H1 (cell line): ENCODE data around the gene NDUFAF7. TPM values are rescaled to one million over a fixed set of nuclear protein-coding genes. Genes with fewer than 3 reads are reported as not detected.

Source experiments
- CTCF ChIA-PET: fragments of 300-600 bp; sonication (Branson Sonifier 250); formaldehyde crosslinking; loops from one replicate; lab custom pipeline; 2021; ENCODE audit not compliant: partially characterized antibody; lab: Charles Lee
- POLR2A ChIA-PET: fragments of 300-600 bp; sonication (Branson Sonifier 250); formaldehyde crosslinking; loops from one replicate; lab custom pipeline; 2021; ENCODE audit warnings: inconsistent platforms; ENCODE audit not compliant: partially characterized antibody; lab: Charles Lee
- DNase-seq, 2 experiments: peaks; one replicate each; pipeline versions ENCODE4 v3.0.0 to v3.0.0-alpha.2; 2010 to 2022; ENCODE audit warnings: low spot score in 2 of 2, low read depth in 1 of 2, mixed read lengths in 1 of 2
- FAIRE-seq: peaks from 2 replicates; lab custom pipeline; 2011; peaks lifted over from hg19 to GRCh38; lab: Jason Lieb, UNC
- H2AFZ ChIP-seq: 2 replicates; pipeline ENCODE4 v1.8.1; 2012; ENCODE audit warnings: low read length, inconsistent platforms
- H2AK5ac ChIP-seq: 2 replicates; pipeline ENCODE4 v1.6.1; 2013; ENCODE audit warnings: low read depth, low read length
- H2BK120ac ChIP-seq: replicated peaks from 2 replicates; pipeline ENCODE3; 2013; ENCODE audit warnings: low read depth, low read length, inconsistent platforms
- H2BK12ac ChIP-seq: 2 replicates; pipeline ENCODE4 v1.6.1; 2013; ENCODE audit warnings: low read depth, low read length
- H2BK15ac ChIP-seq: 2 replicates; pipeline ENCODE4 v1.6.1; 2013; ENCODE audit warnings: low read length
- H2BK20ac ChIP-seq: 2 replicates; pipeline ENCODE4 v1.6.1; 2013; ENCODE audit warnings: low read length
- H2BK5ac ChIP-seq: 2 replicates; pipeline ENCODE4 v1.6.1; 2013; ENCODE audit warnings: low read depth, low read length
- H3K14ac ChIP-seq: 2 replicates; pipeline ENCODE4 v1.6.1; 2013; ENCODE audit warnings: inconsistent platforms; ENCODE audit not compliant: insufficient read length
- H3K18ac ChIP-seq: 2 replicates; pipeline ENCODE4 v1.6.1; 2013; ENCODE audit warnings: low read length; ENCODE audit errors: extremely low read depth
- H3K23ac ChIP-seq: 2 replicates; pipeline ENCODE4 v1.6.1; 2013; ENCODE audit warnings: inconsistent platforms; ENCODE audit not compliant: insufficient read length
- H3K23me2 ChIP-seq: 2 replicates; pipeline ENCODE4 v1.6.1; 2013; ENCODE audit warnings: low read depth, low read length
- H3K27ac ChIP-seq: 2 replicates; pipeline ENCODE4 v1.6.1; 2011; ENCODE audit warnings: low read depth, low read length, inconsistent platforms
- H3K27me3 ChIP-seq, 4 experiments: replicated peaks in 1 of 4; 1 replicate in 1 of 4; 2 replicates in 3 of 4; pipeline versions ENCODE4 v1.6.1 to v1.8.1; 2011 to 2013; ENCODE audit warnings: low read length in 3 of 4, mild to moderate bottlenecking in 3 of 4, inconsistent platforms in 2 of 4, mixed read lengths in 2 of 4, moderate library complexity in 1 of 4; ENCODE audit not compliant: control insufficient read depth in 3 of 4, insufficient read depth in 3 of 4; ENCODE audit errors: extremely low read depth in 1 of 4
- H3K36me3 ChIP-seq, 4 experiments: 2 replicates each; pipeline versions ENCODE4 v1.6.1 to v1.8.1; 2011 to 2013; ENCODE audit warnings: mild to moderate bottlenecking in 4 of 4, low read length in 3 of 4, moderate library complexity in 2 of 4, control low read depth in 1 of 4, inconsistent platforms in 1 of 4; ENCODE audit not compliant: insufficient read depth in 4 of 4, control insufficient read depth in 2 of 4
- H3K4ac ChIP-seq: replicated peaks from 2 replicates; pipeline ENCODE3; 2013; ENCODE audit warnings: low read length, low read depth, mixed read lengths, inconsistent platforms; ENCODE audit not compliant: insufficient read length
- H3K4me1 ChIP-seq, 4 experiments: replicated peaks in 1 of 4; 1 replicate in 1 of 4; 2 replicates in 3 of 4; pipeline versions ENCODE4 v1.6.1 to v1.8.1; 2011 to 2013; ENCODE audit warnings: low read length in 3 of 4, inconsistent platforms in 2 of 4, mixed read lengths in 1 of 4; ENCODE audit not compliant: insufficient read depth in 4 of 4, control insufficient read depth in 3 of 4
- H3K4me2 ChIP-seq, 2 experiments: 2 replicates each; pipeline versions ENCODE4 v1.6.1 to v1.8.1; 2011 to 2013; ENCODE audit warnings: low read depth in 2 of 2, low read length in 2 of 2, control low read depth in 1 of 2, inconsistent platforms in 1 of 2, mild to moderate bottlenecking in 1 of 2; ENCODE audit not compliant: insufficient read depth in 1 of 2
- H3K4me3 ChIP-seq, 4 experiments: fragments of 200-600, 300-600 bp in 1 of 4; sonication (generic), shearing (Covaris generic), sonication (Bioruptor Twin) in 1 of 4; 2 replicates each; pipeline versions ENCODE4 v1.5.1 to v1.8.1; 2011 to 2016; ENCODE audit warnings: low read length in 4 of 4, low read depth in 3 of 4, control low read depth in 2 of 4, inconsistent platforms in 2 of 4, mild to moderate bottlenecking in 2 of 4, mixed read lengths in 1 of 4, moderate library complexity in 1 of 4; ENCODE audit not compliant: insufficient read depth in 2 of 4; ENCODE audit errors: extremely low read depth in 1 of 4
- H3K56ac ChIP-seq: replicated peaks from 2 replicates; pipeline ENCODE3; 2013; ENCODE audit warnings: low read depth, mild to moderate bottlenecking, mixed read lengths, low read length, inconsistent platforms; ENCODE audit not compliant: insufficient read length
- H3K79me1 ChIP-seq: 2 replicates; pipeline ENCODE4 v1.6.1; 2013; ENCODE audit warnings: low read depth, low read length, control low read depth
- H3K79me2 ChIP-seq, 2 experiments: 2 replicates each; pipeline versions ENCODE4 v1.6.1 to v1.8.1; 2012 to 2013; ENCODE audit warnings: low read length in 2 of 2, mild to moderate bottlenecking in 2 of 2, inconsistent platforms in 1 of 2; ENCODE audit not compliant: insufficient read depth in 2 of 2, control insufficient read depth in 1 of 2
- H3K9ac ChIP-seq, 4 experiments: replicated peaks in 1 of 4; 1 replicate in 1 of 4; 2 replicates in 3 of 4; pipeline versions ENCODE4 v1.6.1 to v1.8.1; 2011 to 2013; ENCODE audit warnings: low read depth in 3 of 4, low read length in 3 of 4, control low read depth in 2 of 4, mild to moderate bottlenecking in 2 of 4, moderate library complexity in 2 of 4, inconsistent platforms in 1 of 4; ENCODE audit errors: extremely low read depth in 1 of 4
- H3K9me3 ChIP-seq, 2 experiments: 2 replicates each; pipeline versions ENCODE4 v1.6.1 to v1.8.1; 2012 to 2013; ENCODE audit warnings: mild to moderate bottlenecking in 2 of 2, moderate library complexity in 2 of 2, control low read depth in 1 of 2, inconsistent platforms in 1 of 2, low read depth in 1 of 2, low read length in 1 of 2, mixed read lengths in 1 of 2; ENCODE audit not compliant: insufficient read depth in 2 of 2
- H4K20me1 ChIP-seq, 2 experiments: replicated peaks in 1 of 2; 2 replicates each; pipeline versions ENCODE3 to v1.8.1; 2011 to 2013; ENCODE audit warnings: inconsistent platforms in 2 of 2, low read length in 2 of 2, mild to moderate bottlenecking in 1 of 2; ENCODE audit not compliant: insufficient read depth in 2 of 2, control insufficient read depth in 1 of 2
- H4K5ac ChIP-seq: 2 replicates; pipeline ENCODE4 v1.6.1; 2013; ENCODE audit warnings: low read length, low read depth, mixed read lengths, inconsistent platforms; ENCODE audit not compliant: insufficient read length
- H4K8ac ChIP-seq: 2 replicates; pipeline ENCODE4 v1.8.0; 2013; ENCODE audit warnings: mild to moderate bottlenecking, moderate library complexity, low read length, inconsistent platforms; ENCODE audit not compliant: insufficient read depth; ENCODE audit errors: extremely low read depth
- H4K91ac ChIP-seq: replicated peaks from 2 replicates; pipeline ENCODE3; 2013; ENCODE audit warnings: low read length, mixed read lengths, inconsistent platforms; ENCODE audit not compliant: insufficient read length
- ASH2L ChIP-seq: fragments of 200-600, 300-600 bp; sonication (generic); IDR thresholded peaks from one replicate; pipeline ENCODE4 v1.7.1; 2017; ENCODE audit warnings: low read length
- CTBP2 ChIP-seq: IDR thresholded peaks from 2 replicates; pipeline ENCODE4 v1.7.0; 2011; ENCODE audit warnings: borderline replicate concordance, mild to moderate bottlenecking, moderate library complexity, mixed read lengths, low read length; ENCODE audit not compliant: insufficient read depth, insufficient read length
- FOSL1 ChIP-seq: IDR thresholded peaks from 2 replicates; pipeline ENCODE4 v1.6.1; 2011; ENCODE audit warnings: mild to moderate bottlenecking, low read depth, low read length, moderate library complexity; ENCODE audit not compliant: insufficient read depth
- HDAC2 ChIP-seq, 2 experiments: fragments of 300-600 bp in 1 of 2; sonication (generic) in 1 of 2; IDR thresholded peaks; 2 replicates each; pipeline ENCODE4 v1.6.1; 2011 to 2012; ENCODE audit warnings: low read depth in 2 of 2, low read length in 2 of 2, mild to moderate bottlenecking in 2 of 2, moderate library complexity in 2 of 2, borderline replicate concordance in 1 of 2, inconsistent platforms in 1 of 2
- JUN ChIP-seq: IDR thresholded peaks from 2 replicates; pipeline ENCODE4 v1.6.1; 2011; ENCODE audit warnings: low read depth, mild to moderate bottlenecking, improper control_type of control experiment, low read length
- JUND ChIP-seq: IDR thresholded peaks from 2 replicates; pipeline ENCODE4 v1.6.1; 2011; ENCODE audit warnings: mild to moderate bottlenecking, improper control_type of control experiment, low read length
- MAFK ChIP-seq: IDR thresholded peaks from 2 replicates; pipeline ENCODE4 v1.6.1; 2012; ENCODE audit warnings: low read depth, mild to moderate bottlenecking, improper control_type of control experiment, low read length
- POLR2AphosphoS5 ChIP-seq: IDR thresholded peaks from 2 replicates; pipeline ENCODE4 v1.6.1; 2011; ENCODE audit warnings: low read depth, low read length
- RAD21 ChIP-seq, 2 experiments: IDR thresholded peaks in 1 of 2; conservative IDR thresholded peaks in 1 of 2; 2 replicates each; pipeline ENCODE4 v1.6.1; 2011; ENCODE audit warnings: low read depth in 2 of 2, low read length in 2 of 2, improper control_type of control experiment in 1 of 2, inconsistent platforms in 1 of 2, mild to moderate bottlenecking in 1 of 2, moderate library complexity in 1 of 2
- RNF2 ChIP-seq: fragments of 200-900, 300-1000 bp; sonication (generic); IDR thresholded peaks from 2 replicates; pipeline ENCODE4 v1.7.1; 2016; ENCODE audit warnings: borderline replicate concordance, low read depth, mild to moderate bottlenecking, antibody characterized with exemption, low read length; ENCODE audit not compliant: poor library complexity, severe bottlenecking; ENCODE audit errors: missing control alignments
- RXRA ChIP-seq: IDR thresholded peaks from 2 replicates; pipeline ENCODE4 v1.6.1; 2011; ENCODE audit warnings: low read depth, mild to moderate bottlenecking, low read length, moderate library complexity; ENCODE audit not compliant: insufficient read depth
- SAP30 ChIP-seq: fragments of 300-600 bp; sonication (generic); IDR thresholded peaks from 2 replicates; pipeline ENCODE4 v1.7.1; 2012; ENCODE audit warnings: low read length, moderate library complexity, mild to moderate bottlenecking, inconsistent platforms; ENCODE audit not compliant: insufficient read depth, insufficient replicate concordance
- TAF1 ChIP-seq: IDR thresholded peaks from 2 replicates; pipeline ENCODE4 v1.6.1; 2011; ENCODE audit warnings: mild to moderate bottlenecking, low read depth, low read length
- WGBS, 2 experiments: shearing (Covaris generic) in 1 of 2; methylation state at CpG; one replicate each; pipeline versions ENCODE4 v1.1.6 to v1.1.7; 2013 to 2015; ENCODE audit warnings: low lambda C conversion rate in 2 of 2, mixed read lengths in 2 of 2, inconsistent platforms in 1 of 2, low coverage in 1 of 2, missing lambda C conversion rate in 1 of 2; ENCODE audit not compliant: insufficient replicate concordance in 2 of 2, insufficient coverage in 1 of 2, insufficient read length in 1 of 2; ENCODE audit errors: extremely low coverage in 1 of 2, missing lambda C conversion rate in 1 of 2; 5-methylcytosine and 5-hydroxymethylcytosine counted together
- polyA plus RNA-seq, 7 experiments: library from polyadenylated mRNA; depleted of rRNA in 3 of 7; stranded (reverse) in 5 of 7; unstranded in 2 of 7; fragments of >200 nt in 5 of 7; fragments of 200-250 nt in 2 of 7; gene quantifications; 1 replicate in 5 of 7; 2 replicates in 1 of 7; 4 replicates in 1 of 7; pipeline versions ENCODE4 v1.2.1 to v1.2.3, GENCODE V29; 2011 to 2013; ENCODE audit warnings: missing spikeins in 2 of 7, mixed read lengths in 2 of 7
- total RNA-seq: library from RNA; stranded (reverse); fragmentation: NEBNext Ultra II Directional; extraction: Animal tissue kit (Norgen Biotek cat#: 25700); gene quantifications from 2 replicates; pipeline ENCODE4 v1.2.1, GENCODE V29; 2021

NDUFAF7 gene
- total and polyA plus RNA-seq, 2 of the 8 experiments (the other 6 are each of a cell fraction or from before 2014, with no cell fraction given) = 50.2 to 56.0 TPM

DNA sequence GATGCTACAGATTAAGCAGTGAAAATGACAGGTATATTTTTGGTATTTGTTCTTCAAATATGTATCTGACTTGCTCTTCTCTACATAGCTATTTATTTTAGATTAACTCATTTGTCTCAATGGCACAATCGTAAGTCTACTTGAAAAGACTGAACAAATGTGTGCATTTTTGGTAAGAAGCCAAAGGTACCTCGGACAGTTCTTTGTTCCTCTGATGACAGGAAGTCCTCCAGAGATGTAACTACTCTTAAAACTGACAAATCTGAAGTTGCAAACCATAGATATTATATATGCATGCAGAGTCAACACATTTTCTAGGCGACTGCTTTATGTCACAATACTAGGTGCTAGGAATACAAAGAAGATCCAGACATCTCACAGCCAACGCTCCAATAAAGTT is 36.7 kb downstream of the NDUFAF7 start:
- Histone ChIP-seq H2BK5ac (no peak overlapping the region), H2BK15ac (no peak overlapping the region), H2BK12ac (no peak overlapping the region), H4K8ac (no peak overlapping the region), H2BK120ac (no peak overlapping the region), H3K23me2 (no peaks in the 10 kb centered on the region), H4K20me1 (no peaks in the 10 kb centered on the region), H3K27ac (no peak overlapping the region), H3K4me2 (no peak overlapping the region), H2BK20ac (no peak overlapping the region), H3K14ac (no peak overlapping the region), H3K23ac (no peak overlapping the region), H3K79me1 (no peaks in the 10 kb centered on the region), H3K4ac (no peak overlapping the region), H2AK5ac (no peak overlapping the region), H3K36me3 (peaks cover 6 to 47% (median 22%) of the 10 kb centered on the region in 4 experiments; a peak in 7 of 8 replicates), H4K5ac (no peak overlapping the region), H3K9me3 (no peaks in the 10 kb centered on the region), H3K27me3 (no peaks in the 10 kb centered on the region), H2AFZ (no peak overlapping the region), H4K91ac (no peak overlapping the region), H3K79me2 (no peaks in the 10 kb centered on the region), H3K9ac (no peak overlapping the region), H3K56ac (no peak overlapping the region), H3K4me1 (peaks cover 0 to 8% (median 3%) of the 10 kb centered on the region in 4 experiments; a peak in 4 of 7 replicates), H3K18ac (no peak overlapping the region), H3K4me3 (no peak overlapping the region)
- POLR2A ChIA-PET = no interaction called here
- no peak for FAIRE-seq
- CTCF ChIA-PET = interaction anchor here (1.5 kb wide), 1 partner anchor 99 kb away, joined by 3 read pairs; no protein-coding TSS in a partner anchor
- DNase-seq = no peak
- WGBS, 2 experiments = 92% methylated on average over 4 of the region's 4 CpGs; no CpG with 5 or more reads in 1 of the 2 experiments
- no peak for TF ChIP-seq JUND
- TF ChIP-seq JUN = no peak
- no peak for TF ChIP-seq TAF1
- no peak for TF ChIP-seq HDAC2 (IDR thresholded peaks at IDR 0.05; ENCODE audit: borderline replicate concordance in 1 of 2, low read depth in 2 of 2, low read length in 2 of 2)
- TF ChIP-seq RXRA = no peak
- TF ChIP-seq RNF2 = no peak
- TF ChIP-seq SAP30 = no peak
- TF ChIP-seq MAFK = no peak
- TF ChIP-seq FOSL1 = no peak
- no peak for TF ChIP-seq ASH2L
- TF ChIP-seq CTBP2 = no peak
- no peak for TF ChIP-seq POLR2AphosphoS5
- TF ChIP-seq RAD21 (IDR thresholded peaks at IDR 0.05 in 1 of 2, conservative IDR thresholded peaks at IDR 0.05 in 1 of 2; ENCODE audit: low read depth in 2 of 2, low read length in 2 of 2) = no peak
